ENCODE data around the gene DTWD2.

DTWD2 gene

GRCh38 chr5:118825226-118825625 lies 163.1 kb downstream of the DTWD2 start:
- Histone ChIP-seq H3K9me3 (replicated peaks in 1 of 11) (no peaks in the 10 kb centered on the region), H3K36me3 (no peaks in the 10 kb centered on the region), H3K4me2 (peak overlapping the region in 7 of 11 experiments; percentile 10 to 55 (median 45); a peak in 11 of 22 replicates), H3K4me3 (no peak overlapping the region), H4K20me1 (no peaks in the 10 kb centered on the region), H3K27me3 (no peaks in the 10 kb centered on the region), H3K27ac (no peak overlapping the region), H3K4me1 (peaks cover 0 to 10% (median 3%) of the 10 kb centered on the region in 10 experiments; a peak in 8 of 20 replicates), H3K9ac (no peak overlapping the region)
- no peak for TF ChIP-seq Cebpa-rat (IDR thresholded peaks at IDR 0.05)

DNA sequence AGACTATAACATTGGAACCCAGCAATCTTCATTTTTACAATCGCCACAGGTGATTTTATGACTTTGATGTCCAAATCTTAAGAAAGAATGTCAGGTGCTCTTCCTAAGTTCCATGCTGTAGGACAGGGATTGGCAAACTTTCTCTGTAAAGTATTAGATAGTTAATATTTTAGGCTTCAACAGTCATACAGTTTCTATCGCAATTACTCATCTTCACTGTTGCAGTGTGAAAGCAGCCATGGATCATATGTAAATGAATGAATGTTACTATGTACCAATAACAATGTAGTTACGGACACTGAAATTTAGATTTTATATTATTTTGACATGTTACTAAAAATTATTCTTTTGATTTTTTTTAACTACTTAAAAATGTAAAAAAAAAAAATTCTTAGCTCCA lies 169.7 kb downstream of the DTWD2 start:
- Histone ChIP-seq H3K27ac (no peak overlapping the region), H3K4me2 (no peak overlapping the region), H3K27me3 (no peaks in the 10 kb centered on the region), H3K36me3 (no peaks in the 10 kb centered on the region), H3K4me1 (no peaks in the 10 kb centered on the region), H3K9me3 (replicated peaks in 1 of 11) (no peaks in the 10 kb centered on the region), H3K9ac (no peak overlapping the region), H4K20me1 (no peaks in the 10 kb centered on the region), H3K4me3 (no peak overlapping the region)
- no peak for TF ChIP-seq Cebpa-rat (IDR thresholded peaks at IDR 0.05)

- H3K36me3 ChIP-seq: no peaks in the 10 kb centered on the region
- no peak overlapping the region for H3K4me2 ChIP-seq
- TF ChIP-seq Cebpa-rat (IDR thresholded peaks at IDR 0.05): no peak
- H3K9ac ChIP-seq: no peak overlapping the region
- no peaks in the 10 kb centered on the region for H3K27me3 ChIP-seq
- no peak overlapping the region for H3K4me3 ChIP-seq
- H3K4me1 ChIP-seq: no peaks in the 10 kb centered on the region
- H4K20me1 ChIP-seq: no peaks in the 10 kb centered on the region
- H3K27ac ChIP-seq: no peak overlapping the region
- H3K9me3 ChIP-seq (replicated peaks in 1 of 11): peaks cover 0 to 18% (median 12%) of the 10 kb centered on the region in 11 experiments; a peak in 12 of 22 replicates
Observed at GRCh38 chr5:118808441-118808840, 179.9 kb downstream of the DTWD2 start.

DNA sequence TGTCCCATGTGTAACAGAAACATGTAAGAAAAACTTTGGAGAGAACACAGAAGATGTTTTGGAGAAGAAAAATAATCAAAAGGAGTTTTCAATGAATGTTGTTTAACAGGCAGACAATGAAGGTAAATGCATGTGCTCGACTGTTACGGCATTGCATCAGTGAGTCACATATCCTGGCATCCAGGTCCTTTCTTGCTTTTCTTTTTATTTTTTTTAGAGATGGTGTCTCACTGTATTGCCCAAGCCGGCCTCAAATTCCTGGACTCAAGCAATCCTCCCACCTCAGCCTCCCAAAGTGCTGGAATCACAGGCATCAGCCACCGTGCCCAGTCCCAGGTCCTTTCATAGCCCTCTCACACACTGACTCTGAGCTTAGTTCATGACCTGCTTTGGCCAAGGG lies 181.8 kb downstream of the DTWD2 start:
- Histone ChIP-seq H3K9ac (no peak overlapping the region), H3K27me3 (no peaks in the 10 kb centered on the region), H3K4me2 (no peak overlapping the region), H4K20me1 (no peaks in the 10 kb centered on the region), H3K27ac (no peak overlapping the region), H3K4me1 (no peaks in the 10 kb centered on the region), H3K9me3 (replicated peaks in 1 of 11) (peaks cover 0 to 18% (median 12%) of the 10 kb centered on the region in 11 experiments; a peak in 12 of 22 replicates), H3K4me3 (no peak overlapping the region), H3K36me3 (no peaks in the 10 kb centered on the region)
- TF ChIP-seq Cebpa-rat (IDR thresholded peaks at IDR 0.05): no peak

DNA sequence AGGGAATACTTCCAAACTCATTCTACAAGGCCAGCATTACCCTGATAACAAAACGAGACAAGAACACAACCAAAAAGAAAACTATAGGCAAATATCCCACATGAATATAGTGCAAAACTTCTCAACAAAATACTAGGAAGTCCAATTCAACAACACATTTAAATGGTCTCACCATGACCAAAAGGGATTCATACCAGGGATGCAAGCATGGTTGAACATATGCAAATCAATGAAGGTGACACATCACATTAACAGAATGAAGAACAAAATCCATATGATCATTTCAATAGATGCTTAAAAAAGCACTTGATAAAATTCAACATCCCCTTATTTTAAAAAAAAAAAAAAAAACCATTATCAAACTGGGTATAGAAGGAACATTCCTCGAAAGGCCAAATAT lies 186.0 kb downstream of the DTWD2 start:
- H3K36me3 ChIP-seq: no peaks in the 10 kb centered on the region
- no peak overlapping the region for H3K9ac ChIP-seq
- no peaks in the 10 kb centered on the region for H3K4me1 ChIP-seq
- H3K4me3 ChIP-seq: no peak overlapping the region
- no peak overlapping the region for H3K27ac ChIP-seq
- no peaks in the 10 kb centered on the region for H3K9me3 ChIP-seq (replicated peaks in 1 of 11)
- H4K20me1 ChIP-seq: no peaks in the 10 kb centered on the region
- no peak for TF ChIP-seq Cebpa-rat (IDR thresholded peaks at IDR 0.05)
- H3K4me2 ChIP-seq: no peak overlapping the region
- no peaks in the 10 kb centered on the region for H3K27me3 ChIP-seq

DNA sequence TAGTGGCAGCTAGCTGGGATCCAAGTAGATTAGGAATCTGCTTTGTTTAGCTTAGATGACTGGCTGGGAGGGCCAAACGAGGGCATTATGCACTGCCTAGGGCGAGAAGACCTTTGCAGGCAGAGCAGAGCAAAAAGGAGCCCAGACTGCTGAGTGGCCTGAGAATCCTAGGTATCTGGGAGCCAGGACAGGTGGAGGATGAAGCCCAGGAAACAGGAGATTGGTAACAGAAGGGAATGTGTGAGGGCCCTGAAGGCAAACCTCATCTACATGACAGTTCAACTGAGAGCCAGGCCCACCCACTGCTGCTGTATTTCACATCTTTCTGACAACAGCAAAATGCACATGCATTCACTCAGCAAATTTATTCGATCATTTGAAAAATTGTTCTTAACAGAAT lies 192.3 kb downstream of the DTWD2 start:
- no peak overlapping the region for H3K9ac ChIP-seq
- no peaks in the 10 kb centered on the region for H3K9me3 ChIP-seq (replicated peaks in 1 of 11)
- no peaks in the 10 kb centered on the region for H3K27me3 ChIP-seq
- H3K4me2 ChIP-seq: no peak overlapping the region
- H3K4me1 ChIP-seq: peaks cover 0 to 14% (median 7%) of the 10 kb centered on the region in 10 experiments; a peak in 10 of 20 replicates
- H3K27ac ChIP-seq: no peak overlapping the region
- no peaks in the 10 kb centered on the region for H4K20me1 ChIP-seq
- no peak overlapping the region for H3K4me3 ChIP-seq
- H3K36me3 ChIP-seq: no peaks in the 10 kb centered on the region
- TF ChIP-seq Cebpa-rat (IDR thresholded peaks at IDR 0.05): no peak

- Histone ChIP-seq H3K4me2 (no peak overlapping the region), H3K9ac (no peak overlapping the region), H3K9me3 (replicated peaks in 1 of 11) (no peaks in the 10 kb centered on the region), H3K36me3 (no peaks in the 10 kb centered on the region), H3K27ac (no peak overlapping the region), H4K20me1 (no peaks in the 10 kb centered on the region), H3K4me1 (peaks cover 0 to 16% (median 8%) of the 10 kb centered on the region in 10 experiments; a peak in 10 of 20 replicates), H3K4me3 (no peak overlapping the region), H3K27me3 (no peaks in the 10 kb centered on the region)
- TF ChIP-seq Cebpa-rat (IDR thresholded peaks at IDR 0.05): no peak
Observed at GRCh38 chr5:118794281-118794680, 194.1 kb downstream of the DTWD2 start.

GRCh38 chr5:118793652-118794051 lies 194.7 kb downstream of the DTWD2 start:
- no peaks in the 10 kb centered on the region for H3K27me3 ChIP-seq
- no peak overlapping the region for H3K4me3 ChIP-seq
- no peaks in the 10 kb centered on the region for H3K36me3 ChIP-seq
- no peak overlapping the region for H3K27ac ChIP-seq
- no peak overlapping the region for H3K4me2 ChIP-seq
- no peak overlapping the region for H3K9ac ChIP-seq
- no peaks in the 10 kb centered on the region for H3K9me3 ChIP-seq (replicated peaks in 1 of 11)
- no peak for TF ChIP-seq Cebpa-rat (IDR thresholded peaks at IDR 0.05)
- H3K4me1 ChIP-seq: peaks cover 0 to 18% (median 8%) of the 10 kb centered on the region in 10 experiments; a peak in 10 of 20 replicates
- no peaks in the 10 kb centered on the region for H4K20me1 ChIP-seq

GRCh38 chr5:118793091-118793490 lies 195.3 kb downstream of the DTWD2 start:
- H3K4me2 ChIP-seq: peak overlapping the region in 3 of 11 experiments; percentile 5 to 27 (median 16); a peak in 2 of 22 replicates
- no peaks in the 10 kb centered on the region for H4K20me1 ChIP-seq
- no peaks in the 10 kb centered on the region for H3K27me3 ChIP-seq
- no peak overlapping the region for H3K4me3 ChIP-seq
- H3K36me3 ChIP-seq: no peaks in the 10 kb centered on the region
- H3K27ac ChIP-seq: no peak overlapping the region
- H3K4me1 ChIP-seq: peaks cover 0 to 18% (median 8%) of the 10 kb centered on the region in 10 experiments; a peak in 10 of 20 replicates
- no peak for TF ChIP-seq Cebpa-rat (IDR thresholded peaks at IDR 0.05)
- H3K9me3 ChIP-seq (replicated peaks in 1 of 11): no peaks in the 10 kb centered on the region
- H3K9ac ChIP-seq: no peak overlapping the region; a peak in 1 of 22 replicates

Measured in BLaER1 treated with 17β-estradiol and CSF1 and Interleukin-3, amounts not matched to agents 10 nM and 100 nM (cell line).